ENCODE measurements around the gene SDC4. TPM values are rescaled to one million over a fixed set of nuclear protein-coding genes. Genes with fewer than 3 reads are reported as not detected.

SDC4 gene
- total RNA-seq, 1 donor from 2014 or later, result 21.9 TPM

DNA sequence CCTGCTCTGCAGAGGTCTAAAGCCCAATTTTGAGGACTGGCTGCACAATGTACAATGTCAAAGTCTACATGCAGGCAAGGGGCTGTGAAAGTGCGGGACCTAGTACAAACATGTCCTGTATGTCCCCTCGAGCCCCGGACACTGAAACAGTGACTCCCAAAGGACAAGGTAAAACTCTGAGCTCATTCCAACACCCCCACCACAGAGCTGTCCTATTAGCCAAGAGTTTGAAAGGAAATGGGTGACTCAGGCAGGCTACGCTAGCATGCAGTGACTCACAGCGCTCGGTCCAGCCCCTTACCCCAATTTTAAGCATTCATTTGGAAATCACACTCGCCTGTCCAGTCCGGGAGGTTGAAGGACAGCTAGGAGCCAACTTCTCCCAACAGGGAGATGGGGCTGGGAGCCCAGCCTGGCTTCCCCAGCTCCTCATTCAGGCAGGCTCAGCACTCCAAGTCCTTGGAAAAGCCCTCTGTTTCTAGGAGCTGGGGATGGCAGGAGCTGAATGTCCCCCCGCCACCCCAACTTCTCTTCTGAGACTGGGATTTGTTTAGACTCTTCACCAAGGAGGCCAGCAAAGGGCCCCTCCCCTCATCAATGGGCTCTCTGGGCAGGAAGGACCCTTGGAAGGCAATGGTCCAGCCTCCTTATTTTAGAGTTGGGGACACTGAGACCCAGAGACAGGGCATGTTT lies 3.9 kb downstream of the SDC4 start:
- intact Hi-C loops (cut with micrococcal nuclease), result no loop called here

DNA sequence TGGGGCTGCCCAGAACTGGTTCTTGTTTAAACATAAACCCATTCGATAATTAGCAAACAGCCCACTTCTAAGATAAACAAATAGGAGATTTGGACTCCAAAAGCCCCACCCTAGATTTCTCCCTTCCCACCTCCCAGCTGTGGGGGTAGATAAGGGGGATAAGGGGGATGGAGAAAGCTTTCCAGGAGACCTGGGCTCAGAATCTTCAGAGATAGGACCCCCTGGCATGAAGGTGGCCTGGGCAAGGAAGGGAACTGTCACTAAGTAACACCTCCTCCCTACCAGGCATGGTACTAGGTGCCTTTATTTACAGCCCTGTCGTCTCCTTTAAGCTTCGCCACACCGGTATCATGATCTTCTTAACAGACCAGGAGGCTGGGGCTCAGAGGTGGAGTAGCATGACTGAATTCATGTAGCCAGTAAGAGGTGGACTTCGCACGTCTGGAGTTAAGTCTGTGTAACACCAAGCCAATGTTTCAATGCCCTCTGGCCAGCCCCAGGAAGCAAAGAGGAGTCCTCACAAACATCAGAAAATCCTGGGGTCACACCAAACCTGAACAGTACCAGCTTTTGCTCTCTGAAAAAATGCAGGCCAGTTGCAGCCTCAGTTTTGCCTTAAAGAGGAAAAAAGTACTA lies 4.6 kb downstream of the SDC4 start:
- intact Hi-C loops (cut with micrococcal nuclease), result no loop called here

- intact Hi-C loops (cut with micrococcal nuclease), result no loop called here
These were observed 5.2 kb downstream of the SDC4 start for GRCh38 chr20:45342855-45343531.

DNA sequence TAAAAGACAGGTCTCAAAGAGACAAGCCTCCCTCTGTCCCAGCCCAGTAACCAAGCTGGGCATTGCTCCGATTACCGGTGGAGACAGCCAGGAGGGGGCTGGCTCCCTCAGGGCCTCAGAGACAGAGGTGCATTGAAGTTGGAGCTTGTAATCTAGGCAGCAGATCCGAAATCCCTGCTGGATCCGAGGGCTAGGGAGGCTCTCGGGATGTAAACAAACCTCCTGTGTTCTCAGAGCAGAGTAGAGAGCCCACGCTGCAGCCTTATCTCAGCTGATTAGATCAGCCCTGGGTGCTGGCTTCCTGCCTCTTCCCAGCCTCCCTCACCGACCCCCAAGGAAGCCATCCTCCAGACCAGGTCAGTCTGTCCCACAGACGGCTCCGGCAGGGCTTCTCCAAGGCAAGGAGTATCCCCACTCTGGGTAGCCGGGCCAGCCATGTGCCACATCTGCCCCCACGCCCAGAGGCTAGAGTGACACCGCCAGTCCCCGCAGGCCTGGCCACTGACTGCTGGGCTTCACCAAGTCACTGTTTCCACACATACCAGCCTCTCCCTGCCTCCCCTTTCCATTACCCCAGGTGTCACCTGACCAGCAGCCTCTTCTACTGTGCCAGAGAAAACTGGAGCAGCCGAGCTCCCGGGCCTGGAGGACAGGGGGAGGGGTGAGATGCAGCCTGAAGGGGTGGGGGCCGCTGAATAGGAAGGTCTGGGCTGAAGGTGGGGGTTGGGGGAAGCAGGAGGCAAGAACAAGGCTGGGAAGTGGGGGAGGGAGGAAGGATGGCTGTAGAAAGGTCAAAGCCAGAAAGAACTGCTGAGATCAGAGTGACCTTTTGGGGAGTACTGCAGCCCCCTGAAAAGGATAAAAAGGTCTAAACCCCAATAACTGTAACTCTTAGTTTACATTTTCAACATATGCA lies 6.0 kb downstream of the SDC4 start:
- intact Hi-C loops (cut with micrococcal nuclease), result no loop called here

DNA sequence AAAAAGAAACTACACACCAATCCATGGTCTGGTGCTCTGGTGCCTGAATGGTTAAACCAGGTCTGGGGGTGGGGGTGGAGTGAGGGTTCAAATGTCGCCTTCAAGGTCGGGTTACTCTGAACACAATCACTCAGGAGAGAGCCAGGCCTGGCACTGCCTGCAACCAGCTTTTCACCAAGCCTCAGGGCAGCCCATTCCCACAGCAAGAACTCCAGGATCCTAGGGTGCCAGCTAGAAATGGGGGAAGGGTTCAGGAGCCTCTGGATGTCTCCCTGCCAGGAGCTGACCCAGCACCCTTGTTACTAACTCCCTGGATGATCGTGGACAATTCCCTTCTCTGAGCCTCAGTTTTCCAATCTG lies 6.7 kb downstream of the SDC4 start:
- intact Hi-C loops (cut with micrococcal nuclease), result no loop called here

- intact Hi-C loops (cut with micrococcal nuclease), result no loop called here
These were observed 7.3 kb downstream of the SDC4 start for GRCh38 chr20:45340951-45341350.

- intact Hi-C loops (cut with micrococcal nuclease), result no loop called here
These were observed 7.9 kb downstream of the SDC4 start for GRCh38 chr20:45340236-45340847.

- intact Hi-C loops (cut with micrococcal nuclease), result no loop called here
These were observed 8.4 kb downstream of the SDC4 start for GRCh38 chr20:45339799-45340198.

DNA sequence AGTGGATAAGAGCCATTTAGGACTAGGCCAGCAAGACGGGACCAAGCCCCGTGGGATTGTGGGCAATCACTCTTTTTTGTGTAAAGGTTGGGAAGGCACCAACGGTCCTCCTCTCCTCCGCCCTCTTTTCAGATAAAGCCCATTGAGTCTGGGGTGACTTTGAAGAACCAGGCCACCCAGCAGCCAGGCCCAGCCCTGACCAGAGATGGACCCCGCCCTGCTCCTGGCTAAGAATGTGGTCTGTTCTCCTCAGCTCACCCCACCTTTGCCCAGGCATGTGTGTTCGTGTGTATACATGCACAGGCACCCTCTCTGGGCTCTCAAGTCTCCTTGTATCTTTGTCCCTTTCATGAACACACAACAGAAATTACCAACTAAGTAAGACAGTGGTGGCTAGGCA lies 9.1 kb downstream of the SDC4 start:
- intact Hi-C loops (cut with micrococcal nuclease), result no loop called here

- intact Hi-C loops (cut with micrococcal nuclease), result no loop called here
These were observed 9.8 kb downstream of the SDC4 start for GRCh38 chr20:45338121-45339030.

GRCh38 chr20:45337367-45338120 lies 10.7 kb downstream of the SDC4 start:
- intact Hi-C loops (cut with micrococcal nuclease), result no loop called here

DNA sequence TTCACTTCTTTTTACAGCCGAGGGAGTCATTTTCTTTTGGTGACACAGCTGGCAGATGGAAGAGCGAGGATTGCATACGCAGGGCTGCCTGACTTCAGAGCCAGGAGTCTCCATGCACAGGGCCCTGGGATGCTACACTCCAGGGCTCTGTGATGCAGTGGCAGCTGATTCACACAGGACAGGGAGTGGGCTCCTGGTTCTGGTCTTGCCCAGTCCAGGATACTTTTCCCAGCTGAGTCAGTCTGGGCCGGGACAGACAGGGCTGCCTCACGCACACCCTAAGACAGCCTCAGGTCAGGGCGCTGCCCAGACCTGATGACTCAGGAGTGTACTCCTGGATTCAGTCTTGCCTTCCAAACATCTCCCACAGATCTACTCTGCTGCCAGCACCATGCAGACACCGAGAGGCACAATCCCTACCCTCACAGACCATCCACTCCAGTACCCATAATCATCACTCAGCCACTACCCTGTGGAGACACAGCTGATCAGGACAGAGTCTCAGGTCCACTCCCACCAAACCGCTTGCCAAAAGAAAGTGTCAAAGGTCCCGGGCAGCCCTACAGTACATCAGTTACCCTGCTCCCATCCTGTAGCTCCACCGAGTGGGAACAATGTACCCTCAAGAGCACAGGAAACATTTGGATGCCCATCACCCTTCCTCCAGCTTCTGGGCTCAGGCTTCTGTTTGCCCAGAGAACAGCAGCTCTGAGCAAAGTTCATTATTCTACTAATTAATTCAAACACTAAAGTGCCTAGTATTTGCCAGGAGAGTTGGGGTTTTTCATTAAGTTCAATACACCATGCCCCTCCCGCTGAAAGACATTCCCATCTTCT lies 11.5 kb downstream of the SDC4 start:
- intact Hi-C loops (cut with micrococcal nuclease), result no loop called here

GRCh38 chr20:45330476-45330875 lies 17.7 kb downstream of the SDC4 start:
- intact Hi-C loops (cut with micrococcal nuclease), result no loop called here

DNA sequence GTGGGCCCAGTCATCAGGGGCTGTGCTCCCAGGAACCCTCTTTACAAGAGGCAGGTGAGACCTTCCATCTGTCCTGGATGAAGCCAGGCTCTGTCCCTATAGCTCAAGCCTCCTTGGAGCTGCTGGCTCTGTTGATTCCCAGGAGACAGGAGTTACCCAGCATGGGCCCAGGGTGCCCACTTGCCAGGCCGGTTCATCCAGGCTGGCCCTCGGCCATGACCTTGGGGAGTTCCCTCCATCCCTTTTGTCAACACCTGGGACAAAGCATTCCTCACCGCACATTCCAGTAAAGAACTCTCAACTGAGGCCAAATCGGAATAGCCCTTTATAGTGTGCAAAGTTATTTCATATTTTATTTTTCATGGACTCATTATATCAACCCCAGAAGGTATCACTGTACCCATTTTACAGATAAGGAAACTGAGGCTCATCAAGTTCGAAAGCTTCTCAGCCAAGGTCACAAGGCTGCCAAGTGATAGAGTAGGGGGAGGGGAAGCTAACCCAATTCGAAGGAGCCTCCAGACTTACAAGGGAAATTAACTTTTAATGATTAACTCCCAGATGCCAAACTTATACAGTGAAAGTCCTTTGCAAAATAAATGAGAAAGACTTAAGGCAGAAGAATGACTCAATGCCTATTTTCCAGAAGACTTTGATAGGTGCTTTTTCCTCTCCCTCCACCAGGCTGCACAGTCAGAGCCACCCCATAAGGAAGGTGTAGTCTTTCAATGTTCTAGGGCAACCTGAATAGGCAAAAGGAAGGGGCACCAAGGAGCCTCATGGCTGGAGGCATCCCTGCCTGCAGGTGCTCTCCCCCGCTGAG lies 18.5 kb downstream of the SDC4 start:
- intact Hi-C loops (cut with micrococcal nuclease), result no loop called here

DNA sequence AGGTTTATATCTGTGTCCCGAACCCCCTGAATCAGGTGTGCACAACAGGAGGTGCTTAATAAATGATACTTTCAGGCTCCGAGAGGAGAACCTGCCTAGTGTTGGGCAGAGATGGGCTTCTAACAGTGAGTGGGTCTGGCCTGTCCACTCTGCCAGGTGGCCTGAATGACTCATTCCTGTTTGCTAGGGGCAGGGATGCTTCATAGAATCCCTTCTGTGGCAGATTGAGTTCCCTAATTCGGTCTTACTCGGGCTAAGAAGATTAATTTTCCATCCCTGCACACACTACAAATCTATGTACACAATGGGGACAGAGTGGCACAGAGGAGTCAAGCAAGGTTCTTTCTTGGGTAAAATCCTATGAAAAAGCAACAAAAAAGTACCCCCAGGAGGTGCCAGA lies 19.8 kb downstream of the SDC4 start:
- intact Hi-C loops (cut with micrococcal nuclease), result no loop called here

DNA sequence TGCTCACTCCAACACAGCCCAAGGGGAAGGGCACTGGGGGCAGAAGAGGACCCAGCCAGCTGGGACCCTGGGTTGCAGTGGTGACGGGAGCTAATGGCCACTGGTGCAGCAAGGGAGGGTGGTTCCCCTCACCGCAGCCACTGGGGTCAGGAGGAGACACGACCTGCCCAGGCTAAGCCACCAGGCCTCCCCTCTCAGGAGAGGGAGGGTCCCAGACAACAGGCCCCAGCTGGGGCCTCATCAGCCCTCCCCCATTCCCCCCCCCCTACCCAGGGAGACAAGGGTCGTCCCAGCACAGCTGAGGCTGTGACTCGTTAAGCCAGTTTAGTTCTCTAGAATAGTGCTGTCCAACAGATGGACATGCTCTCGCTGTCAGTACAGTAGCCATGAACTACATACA lies 22.9 kb downstream of the SDC4 start:
- intact Hi-C loops (cut with micrococcal nuclease), result no loop called here

DNA sequence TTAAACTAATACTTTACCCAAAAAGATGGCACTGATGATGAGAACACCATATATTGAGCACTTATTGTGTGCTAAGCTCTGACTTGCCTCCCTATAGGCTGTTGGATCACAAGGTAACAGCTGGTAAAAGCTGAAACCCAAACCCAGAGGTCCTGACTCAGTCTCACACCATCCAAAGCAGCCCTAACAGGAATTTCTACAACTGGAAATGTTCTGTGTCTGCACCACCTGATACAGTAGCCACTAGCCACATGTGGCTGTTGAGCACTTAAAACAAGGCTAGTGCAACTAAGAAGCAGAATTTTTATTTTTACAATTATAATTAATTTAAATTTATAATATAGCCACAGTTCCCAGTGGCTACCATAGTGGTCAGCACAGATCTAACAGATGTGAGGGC lies 24.5 kb downstream of the SDC4 start:
- intact Hi-C loops (cut with micrococcal nuclease), result no loop called here

GRCh38 chr20:45322952-45323383 lies 25.3 kb downstream of the SDC4 start:
- intact Hi-C loops (cut with micrococcal nuclease), result no loop called here

All from T-helper 2 cell treated with Interferon-gamma antibody and Interleukin-4, amounts not matched to agents 100 ng/mL and 5 ng/mL, for 36 hours (primary cell).